Measurements from ENCODE around the gene ETS2. TPM values are rescaled to one million over a fixed set of nuclear protein-coding genes. Genes with fewer than 3 reads are reported as not detected.

ETS2 gene
- polyA plus RNA-seq, 1 donor (not counting 4 experiments of a cell fraction or from before 2014, with no cell fraction given), result 58.5 TPM

GRCh38 chr21:38810034-38810825, 4.5 kb downstream of the ETS2 start:
- peak overlapping the region; percentile 90 for H3K4me2 ChIP-seq (ENCODE audit: control insufficient read depth, extremely low read depth, insufficient read depth, low read depth, low read length)
- H3K4me3 ChIP-seq (ENCODE audit: control insufficient read depth in 2 of 3, extremely low read depth in 1 of 3, insufficient read depth in 2 of 3, low read depth in 1 of 3, low read length in 3 of 3), result peak overlapping the region in 2 of 3 experiments; percentile 24 to 34
- H4K20me1 ChIP-seq (ENCODE audit: control insufficient read depth, extremely low read depth, insufficient read depth, low read length), result no peaks in the 10 kb centered on the region
- peaks cover 37% of the 10 kb centered on the region for H3K4me1 ChIP-seq (ENCODE audit: control insufficient read depth, extremely low read depth, insufficient read depth, low read length)
- no peaks in the 10 kb centered on the region for H3K9me3 ChIP-seq (ENCODE audit: control insufficient read depth, low read depth, low read length)
- H3K9me1 ChIP-seq (ENCODE audit: control insufficient read depth, extremely low read depth, insufficient read depth, low read length), result peaks cover 3% of the 10 kb centered on the region
- TF ChIP-seq CTCF (optimal IDR thresholded peaks at IDR 0.05 in 1 of 3, IDR thresholded peaks at IDR 0.05 in 1 of 3, conservative IDR thresholded peaks at IDR 0.05 in 1 of 3; ENCODE audit: extremely low read depth in 1 of 3, insufficient read depth in 2 of 3, low read length in 3 of 3) (no peak), EZH2 (IDR thresholded peaks at IDR 0.05; ENCODE audit: low read length) (no peak)
- no peak for DNase-seq (ENCODE audit: low read depth, low spot score)
- no peaks in the 10 kb centered on the region for H3K27me3 ChIP-seq (ENCODE audit: control insufficient read depth, extremely low read depth, insufficient read depth, low read length)
- no peak overlapping the region for H2AFZ ChIP-seq (ENCODE audit: control insufficient read depth, low read length)
- H3K36me3 ChIP-seq (ENCODE audit: control insufficient read depth in 2 of 2, extremely low read depth in 1 of 2, insufficient read depth in 2 of 2, low read length in 2 of 2), result peaks cover 25 to 56% of the 10 kb centered on the region in 2 experiments
- peak overlapping the region; percentile 97 for H3K27ac ChIP-seq (ENCODE audit: control insufficient read depth, insufficient read depth, low read length)
- H3K9ac ChIP-seq (ENCODE audit: control insufficient read depth, extremely low read depth, insufficient read depth, low read length), result peak overlapping the region; percentile 53
- FAIRE-seq, result no peak
- peaks cover 71% of the 10 kb centered on the region for H3K79me2 ChIP-seq (ENCODE audit: control insufficient read depth, insufficient read depth, low read length)
- dilution Hi-C loops (cut with MboI; ENCODE audit: extremely low pct_ligation_motif_present, low sequenced_read_pairs), result no loop called here

GRCh38 chr21:38810826-38811164, 5.1 kb downstream of the ETS2 start:
- peak overlapping the region in 2 of 3 experiments; percentile 24 to 34 for H3K4me3 ChIP-seq (ENCODE audit: control insufficient read depth in 2 of 3, extremely low read depth in 1 of 3, insufficient read depth in 2 of 3, low read depth in 1 of 3, low read length in 3 of 3)
- no peak for TF ChIP-seq EZH2 (IDR thresholded peaks at IDR 0.05; ENCODE audit: low read length)
- no peak for TF ChIP-seq CTCF (optimal IDR thresholded peaks at IDR 0.05 in 1 of 3, IDR thresholded peaks at IDR 0.05 in 1 of 3, conservative IDR thresholded peaks at IDR 0.05 in 1 of 3; ENCODE audit: extremely low read depth in 1 of 3, insufficient read depth in 2 of 3, low read length in 3 of 3)
- H3K79me2 ChIP-seq (ENCODE audit: control insufficient read depth, insufficient read depth, low read length), result peaks cover 70% of the 10 kb centered on the region
- peak overlapping the region; percentile 90 for H3K4me2 ChIP-seq (ENCODE audit: control insufficient read depth, extremely low read depth, insufficient read depth, low read depth, low read length)
- no peak for FAIRE-seq
- dilution Hi-C loops (cut with MboI; ENCODE audit: extremely low pct_ligation_motif_present, low sequenced_read_pairs), result no loop called here
- no peak for DNase-seq (ENCODE audit: low read depth, low spot score)
- no peaks in the 10 kb centered on the region for H3K27me3 ChIP-seq (ENCODE audit: control insufficient read depth, extremely low read depth, insufficient read depth, low read length)
- peaks cover 25 to 56% of the 10 kb centered on the region in 2 experiments for H3K36me3 ChIP-seq (ENCODE audit: control insufficient read depth in 2 of 2, extremely low read depth in 1 of 2, insufficient read depth in 2 of 2, low read length in 2 of 2)
- peaks cover 3% of the 10 kb centered on the region for H3K9me1 ChIP-seq (ENCODE audit: control insufficient read depth, extremely low read depth, insufficient read depth, low read length)
- no peak overlapping the region for H2AFZ ChIP-seq (ENCODE audit: control insufficient read depth, low read length)
- peak overlapping the region; percentile 97 for H3K27ac ChIP-seq (ENCODE audit: control insufficient read depth, insufficient read depth, low read length)
- peak overlapping the region; percentile 53 for H3K9ac ChIP-seq (ENCODE audit: control insufficient read depth, extremely low read depth, insufficient read depth, low read length)
- H3K4me1 ChIP-seq (ENCODE audit: control insufficient read depth, extremely low read depth, insufficient read depth, low read length), result peaks cover 36% of the 10 kb centered on the region
- H4K20me1 ChIP-seq (ENCODE audit: control insufficient read depth, extremely low read depth, insufficient read depth, low read length), result no peaks in the 10 kb centered on the region
- H3K9me3 ChIP-seq (ENCODE audit: control insufficient read depth, low read depth, low read length), result no peaks in the 10 kb centered on the region
